ENCODE data around the gene RPL41.

Gene RPL41

GRCh38 chr12:56116267-56117081 is at the start of gene RPL41 (continued):
- TF ChIP-seq, protein P1, sequence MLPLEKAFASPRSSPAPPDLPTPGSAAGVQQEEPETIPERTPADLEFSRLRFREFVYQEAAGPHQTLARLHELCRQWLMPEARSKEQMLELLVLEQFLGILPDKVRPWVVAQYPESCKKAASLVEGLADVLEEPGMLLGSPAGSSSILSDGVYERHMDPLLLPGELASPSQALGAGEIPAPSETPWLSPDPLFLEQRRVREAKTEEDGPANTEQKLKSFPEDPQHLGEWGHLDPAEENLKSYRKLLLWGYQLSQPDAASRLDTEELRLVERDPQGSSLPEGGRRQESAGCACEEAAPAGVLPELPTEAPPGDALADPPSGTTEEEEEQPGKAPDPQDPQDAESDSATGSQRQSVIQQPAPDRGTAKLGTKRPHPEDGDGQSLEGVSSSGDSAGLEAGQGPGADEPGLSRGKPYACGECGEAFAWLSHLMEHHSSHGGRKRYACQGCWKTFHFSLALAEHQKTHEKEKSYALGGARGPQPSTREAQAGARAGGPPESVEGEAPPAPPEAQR (tag by site-specific recombination; IDR thresholded peaks at IDR 0.05), result 0 out of 2 replicates have a peak, but pooled peaks have one; percentile 56
- TF ChIP-seq SALL2 (tag by site-specific recombination; IDR thresholded peaks at IDR 0.05; ENCODE audit: borderline replicate concordance), result no peak
- no peak for TF ChIP-seq ZNF302 (tag by site-specific recombination; IDR thresholded peaks at IDR 0.05; ENCODE audit: low read depth)
- TF ChIP-seq ZNF132 (tag by site-specific recombination; IDR thresholded peaks at IDR 0.05; ENCODE audit: borderline replicate concordance), result no peak
- no peak for TF ChIP-seq ZNF175 (tag by site-specific recombination; IDR thresholded peaks at IDR 0.05)
- TF ChIP-seq, protein P2, sequence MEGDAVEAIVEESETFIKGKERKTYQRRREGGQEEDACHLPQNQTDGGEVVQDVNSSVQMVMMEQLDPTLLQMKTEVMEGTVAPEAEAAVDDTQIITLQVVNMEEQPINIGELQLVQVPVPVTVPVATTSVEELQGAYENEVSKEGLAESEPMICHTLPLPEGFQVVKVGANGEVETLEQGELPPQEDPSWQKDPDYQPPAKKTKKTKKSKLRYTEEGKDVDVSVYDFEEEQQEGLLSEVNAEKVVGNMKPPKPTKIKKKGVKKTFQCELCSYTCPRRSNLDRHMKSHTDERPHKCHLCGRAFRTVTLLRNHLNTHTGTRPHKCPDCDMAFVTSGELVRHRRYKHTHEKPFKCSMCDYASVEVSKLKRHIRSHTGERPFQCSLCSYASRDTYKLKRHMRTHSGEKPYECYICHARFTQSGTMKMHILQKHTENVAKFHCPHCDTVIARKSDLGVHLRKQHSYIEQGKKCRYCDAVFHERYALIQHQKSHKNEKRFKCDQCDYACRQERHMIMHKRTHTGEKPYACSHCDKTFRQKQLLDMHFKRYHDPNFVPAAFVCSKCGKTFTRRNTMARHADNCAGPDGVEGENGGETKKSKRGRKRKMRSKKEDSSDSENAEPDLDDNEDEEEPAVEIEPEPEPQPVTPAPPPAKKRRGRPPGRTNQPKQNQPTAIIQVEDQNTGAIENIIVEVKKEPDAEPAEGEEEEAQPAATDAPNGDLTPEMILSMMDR (tag by site-specific recombination; IDR thresholded peaks at IDR 0.05), result no peak
- no peak for TF ChIP-seq ZNF354C (tag by site-specific recombination; IDR thresholded peaks at IDR 0.05; ENCODE audit: borderline replicate concordance, low read depth)
- TF ChIP-seq KLF17 (tag by site-specific recombination; IDR thresholded peaks at IDR 0.05), result peak; percentile 97
- TF ChIP-seq SETDB1 (IDR thresholded peaks at IDR 0.05; ENCODE audit: insufficient read length, low read length), result no peak
- TF ChIP-seq PRDM4 (tag by site-specific recombination; IDR thresholded peaks at IDR 0.05), result peak; percentile 99
- TF ChIP-seq ZNF121 (tag by site-specific recombination; IDR thresholded peaks at IDR 0.05), result no peak
- no peak for TF ChIP-seq ZNF423 (tag by site-specific recombination; IDR thresholded peaks at IDR 0.05)
- TF ChIP-seq ZNF600 (tag by site-specific recombination; IDR thresholded peaks at IDR 0.05), result peak; percentile 11; the same call in 1 of the 2 replicates
- peak; percentile 92 for TF ChIP-seq ZSCAN30 (tag by site-specific recombination; IDR thresholded peaks at IDR 0.05)
- peak; percentile 20 for TF ChIP-seq ZNF654 (tag by site-specific recombination; IDR thresholded peaks at IDR 0.05; ENCODE audit: low read depth)
- TF ChIP-seq KLF7 (tag by site-specific recombination; IDR thresholded peaks at IDR 0.05; ENCODE audit: borderline replicate concordance), result peak; percentile 71; the same call in 1 of the 2 replicates
- TF ChIP-seq ZNF510 (tag by site-specific recombination; IDR thresholded peaks at IDR 0.05; ENCODE audit: insufficient replicate concordance), result no peak
- TF ChIP-seq, protein P3, sequence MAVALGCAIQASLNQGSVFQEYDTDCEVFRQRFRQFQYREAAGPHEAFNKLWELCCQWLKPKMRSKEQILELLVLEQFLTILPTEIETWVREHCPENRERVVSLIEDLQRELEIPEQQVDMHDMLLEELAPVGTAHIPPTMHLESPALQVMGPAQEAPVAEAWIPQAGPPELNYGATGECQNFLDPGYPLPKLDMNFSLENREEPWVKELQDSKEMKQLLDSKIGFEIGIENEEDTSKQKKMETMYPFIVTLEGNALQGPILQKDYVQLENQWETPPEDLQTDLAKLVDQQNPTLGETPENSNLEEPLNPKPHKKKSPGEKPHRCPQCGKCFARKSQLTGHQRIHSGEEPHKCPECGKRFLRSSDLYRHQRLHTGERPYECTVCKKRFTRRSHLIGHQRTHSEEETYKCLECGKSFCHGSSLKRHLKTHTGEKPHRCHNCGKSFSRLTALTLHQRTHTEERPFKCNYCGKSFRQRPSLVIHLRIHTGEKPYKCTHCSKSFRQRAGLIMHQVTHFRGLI (tag by site-specific recombination; IDR thresholded peaks at IDR 0.05), result no peak
- no peak for TF ChIP-seq ZNF146 (tag by site-specific recombination; IDR thresholded peaks at IDR 0.05)
- TF ChIP-seq ZNF214 (tag by site-specific recombination; IDR thresholded peaks at IDR 0.05; ENCODE audit: borderline replicate concordance), result no peak
- TF ChIP-seq BCL11B (tag by site-specific recombination; IDR thresholded peaks at IDR 0.05; ENCODE audit: low read depth), result no peak
- TF ChIP-seq, protein P4, sequence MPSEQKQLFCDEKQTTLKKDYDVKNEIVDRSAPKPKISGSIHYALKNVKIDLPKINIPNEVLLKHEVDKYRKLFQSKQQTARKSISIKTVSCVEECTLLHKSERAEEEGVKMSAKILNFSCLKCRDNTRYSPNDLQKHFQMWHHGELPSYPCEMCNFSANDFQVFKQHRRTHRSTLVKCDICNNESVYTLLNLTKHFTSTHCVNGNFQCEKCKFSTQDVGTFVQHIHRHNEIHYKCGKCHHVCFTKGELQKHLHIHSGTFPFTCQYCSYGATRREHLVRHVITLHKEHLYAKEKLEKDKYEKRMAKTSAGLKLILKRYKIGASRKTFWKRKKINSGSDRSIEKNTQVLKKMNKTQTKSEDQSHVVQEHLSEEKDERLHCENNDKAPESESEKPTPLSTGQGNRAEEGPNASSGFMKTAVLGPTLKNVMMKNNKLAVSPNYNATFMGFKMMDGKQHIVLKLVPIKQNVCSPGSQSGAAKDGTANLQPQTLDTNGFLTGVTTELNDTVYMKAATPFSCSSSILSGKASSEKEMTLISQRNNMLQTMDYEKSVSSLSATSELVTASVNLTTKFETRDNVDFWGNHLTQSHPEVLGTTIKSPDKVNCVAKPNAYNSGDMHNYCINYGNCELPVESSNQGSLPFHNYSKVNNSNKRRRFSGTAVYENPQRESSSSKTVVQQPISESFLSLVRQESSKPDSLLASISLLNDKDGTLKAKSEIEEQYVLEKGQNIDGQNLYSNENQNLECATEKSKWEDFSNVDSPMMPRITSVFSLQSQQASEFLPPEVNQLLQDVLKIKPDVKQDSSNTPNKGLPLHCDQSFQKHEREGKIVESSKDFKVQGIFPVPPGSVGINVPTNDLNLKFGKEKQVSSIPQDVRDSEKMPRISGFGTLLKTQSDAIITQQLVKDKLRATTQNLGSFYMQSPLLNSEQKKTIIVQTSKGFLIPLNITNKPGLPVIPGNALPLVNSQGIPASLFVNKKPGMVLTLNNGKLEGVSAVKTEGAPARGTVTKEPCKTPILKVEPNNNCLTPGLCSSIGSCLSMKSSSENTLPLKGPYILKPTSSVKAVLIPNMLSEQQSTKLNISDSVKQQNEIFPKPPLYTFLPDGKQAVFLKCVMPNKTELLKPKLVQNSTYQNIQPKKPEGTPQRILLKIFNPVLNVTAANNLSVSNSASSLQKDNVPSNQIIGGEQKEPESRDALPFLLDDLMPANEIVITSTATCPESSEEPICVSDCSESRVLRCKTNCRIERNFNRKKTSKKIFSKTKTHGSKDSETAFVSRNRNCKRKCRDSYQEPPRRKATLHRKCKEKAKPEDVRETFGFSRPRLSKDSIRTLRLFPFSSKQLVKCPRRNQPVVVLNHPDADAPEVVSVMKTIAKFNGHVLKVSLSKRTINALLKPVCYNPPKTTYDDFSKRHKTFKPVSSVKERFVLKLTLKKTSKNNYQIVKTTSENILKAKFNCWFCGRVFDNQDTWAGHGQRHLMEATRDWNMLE (tag by site-specific recombination; conservative IDR thresholded peaks at IDR 0.05; ENCODE audit: low read depth), result peak; percentile 35; the same call in 1 of the 2 replicates
- TF ChIP-seq ZNF223 (tag by site-specific recombination; IDR thresholded peaks at IDR 0.05), result no peak
- TF ChIP-seq ZBTB17 (tag by site-specific recombination; IDR thresholded peaks at IDR 0.05), result peak; percentile 84
- TF ChIP-seq ZNF792 (tag by site-specific recombination; IDR thresholded peaks at IDR 0.05), result peak; percentile 53; the same call in 1 of the 2 replicates

All from HEK293 (cell line).